GM12801 (cell line): ENCODE measurements around the gene TP53I3.

Experiments used
- TF ChIP-seq, protein P1 (sequence below): IDR thresholded peaks from one replicate; pipeline ENCODE4 v1.5.1; 2011; ENCODE audit warnings: control low read depth; ENCODE audit not compliant: insufficient read length; ENCODE audit errors: extremely low read depth

TP53I3 gene

DNA sequence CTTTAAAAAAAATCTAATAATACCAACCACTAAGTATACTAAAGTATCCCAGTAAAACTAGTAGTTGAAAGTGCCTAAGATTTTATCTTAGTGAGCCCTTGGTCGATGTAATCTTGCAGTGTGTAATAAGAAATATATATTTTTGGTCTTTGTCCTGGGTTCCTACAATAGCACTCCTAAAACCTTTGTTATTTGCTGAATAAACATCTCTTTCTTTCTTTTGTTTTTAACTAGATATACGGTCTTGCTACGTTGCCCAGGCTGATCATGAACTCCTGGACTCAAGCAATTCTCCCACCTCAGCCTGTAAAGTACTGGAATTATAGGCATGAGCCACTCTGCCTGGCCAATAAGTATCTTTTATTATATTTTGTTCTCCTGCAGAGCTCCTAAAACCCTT is 2.4 kb upstream of the TP53I3 start:
- TF ChIP-seq, protein P1, sequence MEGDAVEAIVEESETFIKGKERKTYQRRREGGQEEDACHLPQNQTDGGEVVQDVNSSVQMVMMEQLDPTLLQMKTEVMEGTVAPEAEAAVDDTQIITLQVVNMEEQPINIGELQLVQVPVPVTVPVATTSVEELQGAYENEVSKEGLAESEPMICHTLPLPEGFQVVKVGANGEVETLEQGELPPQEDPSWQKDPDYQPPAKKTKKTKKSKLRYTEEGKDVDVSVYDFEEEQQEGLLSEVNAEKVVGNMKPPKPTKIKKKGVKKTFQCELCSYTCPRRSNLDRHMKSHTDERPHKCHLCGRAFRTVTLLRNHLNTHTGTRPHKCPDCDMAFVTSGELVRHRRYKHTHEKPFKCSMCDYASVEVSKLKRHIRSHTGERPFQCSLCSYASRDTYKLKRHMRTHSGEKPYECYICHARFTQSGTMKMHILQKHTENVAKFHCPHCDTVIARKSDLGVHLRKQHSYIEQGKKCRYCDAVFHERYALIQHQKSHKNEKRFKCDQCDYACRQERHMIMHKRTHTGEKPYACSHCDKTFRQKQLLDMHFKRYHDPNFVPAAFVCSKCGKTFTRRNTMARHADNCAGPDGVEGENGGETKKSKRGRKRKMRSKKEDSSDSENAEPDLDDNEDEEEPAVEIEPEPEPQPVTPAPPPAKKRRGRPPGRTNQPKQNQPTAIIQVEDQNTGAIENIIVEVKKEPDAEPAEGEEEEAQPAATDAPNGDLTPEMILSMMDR: no peak

DNA sequence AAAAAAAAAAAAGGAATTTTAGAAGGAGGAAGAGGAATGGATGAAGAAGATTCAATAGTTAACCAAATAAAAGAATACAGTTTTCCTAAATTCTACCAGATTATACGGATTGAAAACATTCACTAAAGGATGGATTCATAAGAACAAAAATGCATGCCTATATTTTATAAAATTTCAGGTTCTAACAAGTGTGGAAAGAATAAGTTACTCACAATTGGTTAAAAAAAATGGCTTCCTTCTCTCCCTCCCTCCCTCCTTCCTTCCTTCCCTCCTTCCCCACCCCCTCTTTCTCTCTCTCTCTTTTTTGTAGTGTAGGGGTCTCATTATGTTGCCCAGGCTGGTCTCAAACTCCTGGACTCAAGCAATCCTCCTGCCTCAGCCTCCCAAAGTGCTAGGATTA is 1.6 kb upstream of the TP53I3 start:
- TF ChIP-seq, protein P1: no peak

DNA sequence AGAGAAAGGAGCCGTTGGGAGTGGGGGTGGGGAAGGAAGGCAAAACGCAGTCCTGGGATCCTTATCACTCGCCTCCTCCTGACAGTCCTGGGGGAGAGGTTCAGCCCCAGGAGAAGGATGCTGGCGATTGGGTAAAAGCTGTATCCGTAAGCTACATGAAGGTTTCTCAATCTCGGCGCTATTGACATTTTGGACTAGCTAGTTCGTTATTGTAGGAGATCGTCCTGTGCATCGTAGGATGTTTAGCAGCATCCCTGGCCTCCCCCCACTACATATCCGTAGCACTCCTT is 511 bp upstream of the TP53I3 start:
- TF ChIP-seq, protein P1: no peak

DNA sequence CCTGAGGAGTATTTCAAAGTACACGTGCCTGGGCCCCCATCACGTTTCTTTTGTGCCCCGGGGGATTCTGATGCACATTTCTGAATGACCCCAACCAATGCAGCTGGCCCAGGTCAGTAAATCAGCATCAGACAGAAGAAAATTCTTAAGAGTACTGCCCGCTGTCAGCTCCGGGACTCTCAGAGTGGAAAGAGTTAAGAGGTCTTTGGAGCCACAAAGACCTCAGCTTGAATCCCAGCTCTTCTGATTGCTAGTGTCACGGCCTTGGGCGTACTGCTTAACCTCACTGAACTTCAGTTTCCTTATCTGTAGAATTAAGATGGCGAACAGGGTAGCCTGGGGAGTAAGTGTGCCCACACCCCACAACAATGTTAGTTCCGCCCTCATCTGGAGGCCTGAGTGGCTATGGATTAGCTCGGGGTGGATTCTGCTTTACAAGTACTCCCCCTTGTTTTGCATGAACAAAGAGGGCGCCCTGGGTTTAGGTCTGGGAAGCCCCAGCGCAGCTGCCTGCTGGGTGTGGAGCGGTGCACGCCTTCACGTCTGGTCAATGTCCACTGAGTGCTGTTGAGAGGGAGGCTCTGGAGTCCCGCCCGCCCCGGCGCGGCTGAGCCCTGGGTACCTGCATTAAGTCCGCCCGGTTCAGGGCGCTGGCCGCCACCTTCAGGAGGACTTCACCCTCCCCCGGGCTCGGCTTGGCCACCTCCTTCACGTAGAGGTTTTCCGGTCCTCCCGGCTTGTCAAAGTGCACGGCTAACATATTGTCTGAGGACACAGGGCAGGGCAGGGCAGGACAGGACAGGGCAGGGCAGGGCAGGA is 858 bp downstream of the TP53I3 start:
- TF ChIP-seq, protein P1: no peak

DNA sequence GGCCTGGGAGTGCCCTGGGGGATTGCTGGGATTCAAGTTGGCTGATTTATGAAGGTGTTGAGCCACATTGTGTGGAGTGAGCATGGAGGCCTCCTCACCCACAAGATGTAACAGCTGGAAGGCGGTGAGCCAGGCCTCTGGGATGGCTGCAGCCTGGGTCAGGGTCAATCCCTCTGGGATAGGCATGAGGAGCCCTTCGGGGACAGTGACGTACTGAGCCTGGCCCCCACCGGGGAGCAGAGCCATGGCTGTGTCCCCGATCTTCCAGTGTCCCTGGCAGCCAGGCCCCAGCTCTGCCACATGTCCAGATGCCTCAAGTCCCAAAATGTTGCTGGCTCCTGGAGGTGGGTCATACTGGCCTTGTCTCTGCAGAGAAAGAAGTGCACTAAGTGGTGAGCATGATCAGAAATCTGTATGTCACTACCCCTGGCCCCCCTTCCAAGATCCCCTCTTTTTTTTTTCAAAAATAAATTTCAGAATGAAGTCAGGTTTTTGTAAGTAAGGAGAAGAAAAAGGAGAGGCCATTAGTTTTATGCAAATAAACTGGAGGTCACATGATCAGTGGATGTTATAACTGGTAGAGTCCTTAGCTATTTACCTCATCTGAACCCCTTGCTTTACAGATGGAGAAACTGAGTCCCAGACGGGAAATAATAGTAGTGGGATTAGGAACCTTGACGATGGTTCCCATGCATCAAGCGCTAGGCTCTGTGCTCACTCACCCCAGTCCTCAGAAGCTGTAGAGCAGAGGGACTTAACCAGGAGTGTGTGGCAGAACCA is 1.7 kb downstream of the TP53I3 start:
- TF ChIP-seq, protein P1: no peak

DNA sequence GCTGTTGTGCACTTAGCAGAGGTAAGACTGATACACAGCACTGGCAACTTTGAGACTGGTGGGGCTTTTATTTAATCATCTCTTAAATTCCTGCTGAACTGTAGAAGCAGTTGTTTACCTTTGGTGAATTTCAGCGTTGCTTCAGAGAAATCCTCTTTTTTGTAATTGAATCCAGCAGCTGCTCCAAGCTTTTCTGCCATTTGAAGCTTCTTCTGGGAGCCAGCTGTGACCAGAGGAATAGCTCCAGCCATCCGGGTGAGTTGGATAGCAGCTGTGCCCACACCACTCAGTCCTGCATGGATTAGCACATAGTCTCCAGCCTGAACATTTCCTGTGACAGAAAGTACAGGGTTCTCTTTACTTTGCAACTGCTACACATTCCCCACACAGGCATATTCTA is 3.9 kb downstream of the TP53I3 start:
- TF ChIP-seq, protein P1: no peak

DNA sequence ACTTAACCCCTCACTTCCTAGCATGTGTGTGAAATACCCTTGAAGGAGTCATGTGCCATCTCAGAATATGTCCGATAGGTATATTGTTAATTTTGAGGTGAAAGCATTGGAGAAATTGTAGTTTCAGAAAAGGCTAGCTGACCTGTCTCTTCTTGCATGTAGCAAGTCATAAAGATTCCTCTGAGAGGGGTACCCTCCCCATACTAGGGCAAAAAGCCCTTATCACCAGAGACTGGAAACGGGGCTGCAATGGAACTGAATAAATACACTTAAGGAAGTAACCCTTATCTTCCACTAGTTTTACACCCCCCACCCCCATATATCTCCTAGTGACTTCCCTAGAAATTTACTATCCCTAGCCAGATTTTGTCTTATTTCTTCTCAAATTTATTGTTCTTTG is 6.8 kb downstream of the TP53I3 start:
- TF ChIP-seq, protein P1: no peak
